Measurements from ENCODE around the gene PPM1L.

The PPM1L gene

DNA sequence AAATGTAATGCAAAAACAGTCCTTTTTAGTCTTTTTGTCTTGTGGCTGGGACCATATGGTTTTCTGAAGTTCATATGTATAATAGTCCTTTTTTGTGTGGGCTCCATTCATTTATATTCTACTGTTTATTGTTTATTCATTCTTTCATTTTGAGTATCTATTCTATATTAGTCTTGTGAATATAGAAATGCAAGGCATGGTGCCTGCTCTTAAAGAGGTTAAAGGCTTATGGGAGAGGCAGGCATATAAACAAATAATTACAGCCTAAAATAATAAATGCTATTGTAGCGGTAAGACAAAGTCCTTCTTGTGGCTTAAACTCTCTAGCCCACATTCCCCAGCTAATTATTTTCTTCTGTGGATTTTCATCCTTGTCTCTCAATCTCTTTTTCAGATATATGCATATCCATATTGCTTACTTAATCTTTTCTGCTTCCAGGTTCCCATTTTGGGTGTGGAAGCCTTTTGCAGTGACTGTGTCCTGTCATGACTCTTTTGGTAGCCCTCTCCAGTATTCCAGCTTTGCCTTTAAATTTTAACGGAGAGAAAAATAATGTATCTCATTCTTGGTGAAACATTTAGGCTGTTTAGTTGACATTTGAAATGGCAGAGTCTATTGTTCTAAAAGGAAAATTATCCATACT, 101.6 kb downstream of the PPM1L start:
- H3K27ac ChIP-seq (ENCODE audit: low read length), result no peak overlapping the region
- H4K20me1 ChIP-seq (ENCODE audit: insufficient read depth, low read length), result no peaks in the 10 kb centered on the region
- H3K79me2 ChIP-seq (ENCODE audit: low read length), result no peaks in the 10 kb centered on the region
- TF ChIP-seq, protein P1, sequence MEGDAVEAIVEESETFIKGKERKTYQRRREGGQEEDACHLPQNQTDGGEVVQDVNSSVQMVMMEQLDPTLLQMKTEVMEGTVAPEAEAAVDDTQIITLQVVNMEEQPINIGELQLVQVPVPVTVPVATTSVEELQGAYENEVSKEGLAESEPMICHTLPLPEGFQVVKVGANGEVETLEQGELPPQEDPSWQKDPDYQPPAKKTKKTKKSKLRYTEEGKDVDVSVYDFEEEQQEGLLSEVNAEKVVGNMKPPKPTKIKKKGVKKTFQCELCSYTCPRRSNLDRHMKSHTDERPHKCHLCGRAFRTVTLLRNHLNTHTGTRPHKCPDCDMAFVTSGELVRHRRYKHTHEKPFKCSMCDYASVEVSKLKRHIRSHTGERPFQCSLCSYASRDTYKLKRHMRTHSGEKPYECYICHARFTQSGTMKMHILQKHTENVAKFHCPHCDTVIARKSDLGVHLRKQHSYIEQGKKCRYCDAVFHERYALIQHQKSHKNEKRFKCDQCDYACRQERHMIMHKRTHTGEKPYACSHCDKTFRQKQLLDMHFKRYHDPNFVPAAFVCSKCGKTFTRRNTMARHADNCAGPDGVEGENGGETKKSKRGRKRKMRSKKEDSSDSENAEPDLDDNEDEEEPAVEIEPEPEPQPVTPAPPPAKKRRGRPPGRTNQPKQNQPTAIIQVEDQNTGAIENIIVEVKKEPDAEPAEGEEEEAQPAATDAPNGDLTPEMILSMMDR (IDR thresholded peaks at IDR 0.05; ENCODE audit: low read depth, low read length), result no peak
- no peak for TF ChIP-seq EZH2phosphoT487 (IDR thresholded peaks at IDR 0.05; ENCODE audit: low read depth)
- no peak overlapping the region for H3K4me3 ChIP-seq (ENCODE audit: low read length)
- H3K9me3 ChIP-seq (ENCODE audit: insufficient read depth, low read length), result no peaks in the 10 kb centered on the region
- H3K27me3 ChIP-seq (ENCODE audit: low read depth, low read length), result no peaks in the 10 kb centered on the region
- no peak overlapping the region for H2AFZ ChIP-seq (ENCODE audit: low read depth, low read length)
- no peak overlapping the region for H3K4me2 ChIP-seq (ENCODE audit: low read length)
- H3K4me1 ChIP-seq (ENCODE audit: low read length), result no peaks in the 10 kb centered on the region
- no peaks in the 10 kb centered on the region for H3K36me3 ChIP-seq (replicated peaks; ENCODE audit: low read depth, low read length)
- no peak overlapping the region for H3K9ac ChIP-seq (ENCODE audit: low read length)

DNA sequence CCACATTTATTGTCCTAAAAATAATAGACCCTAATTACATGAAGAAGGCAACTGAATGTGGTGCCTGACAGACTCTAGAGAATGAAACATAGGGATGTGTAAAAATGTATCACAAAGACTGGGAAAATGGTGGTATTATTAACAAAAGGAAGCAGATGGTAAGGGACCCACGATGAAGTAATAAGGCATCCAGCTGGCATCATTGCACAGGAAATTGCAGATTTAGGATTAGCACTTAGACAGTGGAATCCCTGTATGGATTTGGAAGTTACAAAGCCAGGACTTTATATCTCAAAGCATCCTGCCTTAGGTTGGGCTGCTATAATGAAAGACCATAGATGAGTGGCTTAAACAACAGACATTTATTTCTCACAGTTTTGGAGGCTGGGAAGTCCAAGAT, 104.3 kb downstream of the PPM1L start:
- Histone ChIP-seq H3K9me3 (ENCODE audit: insufficient read depth, low read length) (no peaks in the 10 kb centered on the region), H3K4me3 (ENCODE audit: low read length) (no peak overlapping the region), H4K20me1 (ENCODE audit: insufficient read depth, low read length) (no peaks in the 10 kb centered on the region), H3K9ac (ENCODE audit: low read length) (no peak overlapping the region), H3K79me2 (ENCODE audit: low read length) (no peaks in the 10 kb centered on the region; the same call in 1 of the 2 replicates), H3K4me2 (ENCODE audit: low read length) (no peak overlapping the region), H3K27ac (ENCODE audit: low read length) (no peak overlapping the region), H2AFZ (ENCODE audit: low read depth, low read length) (no peak overlapping the region), H3K27me3 (ENCODE audit: low read depth, low read length) (no peaks in the 10 kb centered on the region), H3K36me3 (replicated peaks; ENCODE audit: low read depth, low read length) (no peaks in the 10 kb centered on the region), H3K4me1 (ENCODE audit: low read length) (no peaks in the 10 kb centered on the region)
- TF ChIP-seq, protein P1 (IDR thresholded peaks at IDR 0.05; ENCODE audit: low read depth, low read length), result no peak
- TF ChIP-seq EZH2phosphoT487 (IDR thresholded peaks at IDR 0.05; ENCODE audit: low read depth), result no peak

DNA sequence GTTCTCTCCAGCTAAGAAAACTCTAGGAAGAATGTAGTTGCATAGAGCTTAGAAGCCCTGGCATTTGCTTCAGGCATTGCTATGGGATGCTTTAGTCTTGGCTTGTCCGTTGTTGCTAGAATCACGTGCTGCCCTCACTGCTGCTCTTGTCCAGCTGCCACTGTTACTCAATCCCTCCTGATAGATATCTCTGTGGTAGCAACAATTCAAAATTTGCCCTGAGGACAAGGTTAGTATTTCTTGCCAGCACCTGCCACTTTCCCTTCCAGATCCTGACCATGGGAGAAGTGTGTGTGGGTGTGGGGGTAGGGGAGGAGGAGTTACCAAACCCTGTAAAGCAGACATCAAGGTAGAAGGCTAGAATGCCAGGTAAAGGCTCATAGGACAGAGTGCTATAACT, 113.8 kb downstream of the PPM1L start:
- Histone ChIP-seq H3K27ac (ENCODE audit: low read length) (no peak overlapping the region), H3K79me2 (ENCODE audit: low read length) (no peaks in the 10 kb centered on the region), H3K9ac (ENCODE audit: low read length) (no peak overlapping the region), H2AFZ (ENCODE audit: low read depth, low read length) (no peak overlapping the region), H4K20me1 (ENCODE audit: insufficient read depth, low read length) (0 out of 2 replicates have a peak, but pooled peaks cover 4% of the 10 kb centered on the region), H3K4me1 (ENCODE audit: low read length) (no peaks in the 10 kb centered on the region), H3K9me3 (ENCODE audit: insufficient read depth, low read length) (no peaks in the 10 kb centered on the region), H3K4me2 (ENCODE audit: low read length) (no peak overlapping the region), H3K27me3 (ENCODE audit: low read depth, low read length) (no peaks in the 10 kb centered on the region), H3K36me3 (replicated peaks; ENCODE audit: low read depth, low read length) (no peaks in the 10 kb centered on the region), H3K4me3 (ENCODE audit: low read length) (no peak overlapping the region)
- no peak for TF ChIP-seq EZH2phosphoT487 (IDR thresholded peaks at IDR 0.05; ENCODE audit: low read depth)
- TF ChIP-seq, protein P1 (IDR thresholded peaks at IDR 0.05; ENCODE audit: low read depth, low read length), result no peak

DNA sequence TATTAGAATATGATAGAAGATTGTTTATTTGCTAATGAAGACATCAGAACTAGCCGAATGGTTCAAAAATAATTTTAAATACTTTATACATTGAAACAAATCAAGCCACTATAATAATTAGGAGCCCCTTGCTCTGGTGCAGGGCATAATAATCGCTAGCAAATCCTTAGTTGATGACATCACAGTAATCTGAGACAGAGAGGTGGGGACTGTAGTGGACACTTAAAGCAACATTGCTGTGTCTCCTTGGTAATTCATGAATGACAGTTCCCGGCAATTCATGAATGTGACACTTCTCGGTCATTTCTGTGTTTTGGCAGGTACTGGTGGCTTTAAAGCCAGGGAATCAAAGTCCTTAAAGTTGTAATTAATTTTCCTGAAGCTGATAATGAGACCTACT, 114.3 kb downstream of the PPM1L start:
- TF ChIP-seq, protein P1 (IDR thresholded peaks at IDR 0.05; ENCODE audit: low read depth, low read length), result no peak
- TF ChIP-seq EZH2phosphoT487 (IDR thresholded peaks at IDR 0.05; ENCODE audit: low read depth), result no peak

More for the DNA sequence above, 114.3 kb downstream of the PPM1L start:
- Histone ChIP-seq H4K20me1 (ENCODE audit: insufficient read depth, low read length) (0 out of 2 replicates have a peak, but pooled peaks cover 4% of the 10 kb centered on the region), H3K4me3 (ENCODE audit: low read length) (no peak overlapping the region), H3K9ac (ENCODE audit: low read length) (no peak overlapping the region), H3K9me3 (ENCODE audit: insufficient read depth, low read length) (no peaks in the 10 kb centered on the region), H3K36me3 (replicated peaks; ENCODE audit: low read depth, low read length) (no peaks in the 10 kb centered on the region), H3K27ac (ENCODE audit: low read length) (no peak overlapping the region), H2AFZ (ENCODE audit: low read depth, low read length) (no peak overlapping the region), H3K79me2 (ENCODE audit: low read length) (no peaks in the 10 kb centered on the region), H3K27me3 (ENCODE audit: low read depth, low read length) (no peaks in the 10 kb centered on the region), H3K4me2 (ENCODE audit: low read length) (no peak overlapping the region), H3K4me1 (ENCODE audit: low read length) (no peaks in the 10 kb centered on the region)
